ENCODE results near the gene EEF2.
"Not testable (repeated sequence)": the region's sequence is repeated elsewhere in the genome, so short reads cannot be mapped to it uniquely, and the experiment has no call there.

EEF2 gene

DNA sequence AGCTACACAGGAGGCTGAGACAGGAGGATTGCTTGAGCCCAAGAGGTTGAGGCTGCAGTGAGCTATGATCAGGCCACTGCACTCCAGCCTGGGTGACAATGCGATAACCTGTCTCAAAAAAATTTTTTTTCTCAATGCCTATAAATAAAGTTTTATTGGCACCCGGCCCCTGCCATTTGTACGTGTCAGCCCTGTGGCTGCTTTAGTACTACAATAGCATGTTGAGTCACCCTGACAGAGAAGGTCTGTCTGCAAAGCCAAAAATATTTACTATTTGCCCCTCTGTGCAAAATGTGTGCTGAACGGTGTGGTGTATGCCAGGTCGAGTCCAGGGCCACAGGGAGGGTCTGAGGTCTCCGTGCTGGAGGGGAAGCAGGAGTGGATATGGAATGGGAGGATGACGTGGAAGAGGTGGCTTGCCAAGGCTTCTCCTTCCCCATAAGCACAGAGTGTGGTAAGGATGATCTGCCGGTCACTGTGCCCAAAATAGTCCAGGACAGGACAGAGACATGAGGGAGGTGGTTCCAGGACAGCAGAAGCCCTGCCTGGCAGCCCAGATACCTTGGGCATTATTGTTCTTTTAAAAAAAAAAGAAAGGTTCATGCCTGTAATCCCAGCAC lies 42.4 kb downstream of the EEF2 start:
- no peak for DNase-seq

DNA sequence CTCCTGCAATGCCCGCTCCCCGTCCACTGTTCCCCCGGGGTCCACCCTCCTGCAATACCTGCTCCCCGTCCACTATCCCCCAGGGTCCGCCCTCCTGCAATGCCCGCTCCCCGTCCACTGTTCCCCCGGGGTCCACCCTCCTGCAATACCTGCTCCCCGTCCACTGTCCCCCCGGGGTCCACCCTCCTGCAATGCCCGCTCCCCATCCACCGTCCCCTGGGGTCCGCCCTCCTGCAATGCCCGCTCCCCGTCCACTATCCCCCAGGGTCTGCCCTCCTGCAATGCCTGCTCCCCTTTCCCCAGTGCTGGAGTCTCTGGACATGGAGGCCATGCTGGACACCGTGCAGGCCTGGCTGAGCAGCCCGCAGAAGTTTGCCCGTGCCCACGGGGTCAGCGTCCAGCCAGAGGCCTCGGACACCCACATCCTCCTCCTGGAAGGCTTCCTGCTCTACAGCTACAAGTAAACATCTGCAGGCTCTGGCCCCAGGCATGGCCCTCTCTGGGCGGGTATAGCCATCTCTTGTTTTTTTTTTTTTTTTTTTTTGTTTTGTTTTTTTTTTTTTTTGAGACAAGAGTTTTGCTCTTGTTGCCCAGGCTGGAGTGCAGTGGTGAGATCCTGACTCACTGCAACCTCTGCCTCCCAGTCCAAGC lies 46.8 kb downstream of the EEF2 start:
- DNase-seq = not testable (repeated sequence)

DNA sequence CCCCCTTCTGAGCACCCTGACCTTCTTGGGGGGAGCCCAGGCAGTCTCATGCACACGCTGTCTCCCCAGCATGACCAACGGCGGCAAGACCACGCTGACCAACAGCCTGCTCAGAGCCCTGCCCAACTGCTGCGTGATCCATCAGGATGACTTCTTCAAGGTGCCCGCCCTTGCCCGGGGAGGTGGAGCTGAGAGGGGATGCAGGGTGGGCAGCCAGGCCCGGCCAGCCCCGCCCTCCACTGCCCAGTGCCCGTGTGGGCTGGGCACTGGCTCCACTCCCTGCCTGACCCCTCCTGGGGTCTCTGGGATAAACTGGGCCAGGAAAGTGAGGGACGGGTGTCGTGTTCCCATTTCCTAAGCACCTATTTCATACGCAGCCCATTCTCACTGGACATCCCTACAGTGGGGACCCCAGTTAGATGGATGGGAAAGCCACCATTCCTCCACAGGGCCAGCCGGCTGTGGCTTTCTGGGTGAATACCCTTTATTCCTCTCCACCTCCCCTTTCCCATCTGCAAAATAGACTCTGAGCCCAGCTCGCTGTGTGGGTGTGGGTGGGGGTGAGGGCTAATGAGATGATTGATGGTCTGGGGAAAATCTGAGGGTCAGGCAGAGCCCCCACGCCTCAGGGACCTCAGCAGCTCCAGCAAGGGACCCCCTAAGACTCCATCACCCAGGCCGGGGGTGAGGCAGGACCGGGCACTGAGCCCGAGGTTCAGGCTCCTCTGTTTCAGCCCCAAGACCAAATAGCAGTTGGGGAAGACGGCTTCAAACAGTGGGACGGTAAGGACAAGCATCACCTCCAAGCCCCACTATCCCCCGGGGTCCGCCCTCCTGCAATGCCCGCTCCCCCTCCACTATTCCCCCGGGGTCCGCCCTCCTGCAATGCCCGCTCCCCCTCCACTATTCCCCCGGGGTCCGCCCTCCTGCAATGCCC lies 48.5 kb downstream of the EEF2 start:
- DNase-seq = no peak

DNA sequence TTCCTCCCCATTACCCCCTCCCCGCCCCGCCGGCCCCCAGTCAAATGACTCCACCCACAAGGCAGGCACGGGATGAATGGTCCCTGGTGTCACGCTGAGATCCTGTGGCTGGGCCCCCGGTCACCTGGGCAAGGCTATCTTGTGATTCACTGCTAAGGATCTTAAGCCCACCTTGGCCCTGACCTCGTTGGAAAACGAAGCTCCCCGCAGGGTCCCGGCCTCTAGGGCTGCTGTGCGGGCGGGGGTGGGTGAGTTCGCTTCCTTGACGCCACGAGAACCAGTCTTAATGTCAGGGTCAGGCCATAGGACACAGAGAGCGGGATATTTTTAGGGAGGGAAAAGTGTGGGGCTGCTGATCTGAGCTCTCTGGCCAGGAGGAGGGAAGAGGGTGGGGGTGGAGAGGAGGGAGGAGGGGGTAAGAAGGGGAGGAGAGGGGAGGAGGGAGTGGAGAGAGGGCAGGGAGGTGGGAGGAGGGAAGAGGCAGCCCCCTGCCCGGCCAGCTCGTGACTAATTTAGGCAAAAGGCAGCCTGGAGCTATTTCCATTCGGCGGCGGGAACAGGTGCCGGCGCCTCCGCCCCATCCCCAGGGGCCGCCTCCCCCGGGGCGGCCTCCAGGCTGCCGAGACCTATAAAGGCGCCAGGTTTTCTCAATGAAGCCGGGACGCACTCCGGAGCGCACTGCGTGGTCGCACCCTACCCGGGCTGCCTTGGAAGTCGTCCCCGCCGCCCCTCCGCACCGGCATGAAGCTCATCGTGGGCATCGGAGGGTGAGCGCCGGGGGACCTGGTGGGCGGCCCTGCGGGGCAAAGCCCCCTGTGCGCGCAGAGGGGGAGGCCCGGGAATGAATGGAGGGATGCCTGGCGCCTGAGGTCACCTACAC lies 52.1 kb downstream of the EEF2 start, which contains the start of gene NMRK2:
TSS of gene NMRK2 (plus strand) at position 139 of the 880 bp plus-strand sequence. CDS start at position 742, 603 bp downstream.
- DNase-seq = no peak

DNA sequence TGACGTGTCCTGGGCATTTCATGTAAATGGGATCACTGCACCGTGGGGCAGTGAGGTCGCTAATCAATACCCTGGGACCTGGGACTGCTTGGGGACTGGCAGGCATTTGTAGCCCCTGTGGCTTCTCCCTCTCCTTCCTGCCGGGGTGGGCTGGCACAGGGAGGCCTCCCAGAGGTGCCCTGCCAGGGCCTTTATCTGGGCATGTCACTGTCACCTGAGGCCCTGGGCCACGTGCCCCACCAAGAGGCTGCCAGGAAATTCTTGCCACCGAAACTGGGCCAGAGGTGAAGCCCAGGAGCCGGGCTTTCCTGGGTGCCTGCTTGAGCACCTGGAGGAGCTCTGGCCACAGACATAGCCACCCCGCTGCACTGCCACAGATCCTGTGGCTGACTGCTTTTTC lies 54.2 kb downstream of the EEF2 start:
- DNase-seq = no peak
